SK-N-DZ (cell line): ENCODE measurements around the gene DOK6.
"Not testable (repeated sequence)": the region's sequence is repeated elsewhere in the genome, so short reads cannot be mapped to it uniquely, and the experiment has no call there.

Source experiments
- DNase-seq: peaks from one replicate; pipeline ENCODE4 v3.0.0-alpha.2; 2015; ENCODE audit warnings: low spot score

The DOK6 gene

DNA sequence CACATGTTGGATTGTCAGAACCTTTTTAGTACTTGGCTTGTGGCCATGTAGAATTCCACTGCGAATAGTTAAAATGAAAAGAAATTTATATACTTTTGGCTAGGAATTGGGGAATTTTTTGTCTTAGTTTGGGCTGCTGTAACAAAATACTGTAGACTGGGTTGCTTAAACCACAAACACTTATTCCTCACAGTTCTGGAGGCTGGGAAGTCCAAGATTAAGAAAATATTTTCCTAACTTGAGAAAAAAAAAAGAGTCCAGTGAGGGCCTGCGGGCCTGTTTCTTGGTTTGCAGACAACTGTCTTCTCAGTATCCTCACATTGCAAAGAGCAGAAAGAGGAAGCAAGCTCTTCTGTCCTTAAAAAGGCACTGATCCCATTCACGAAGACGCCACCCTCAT, 465.1 kb downstream of the DOK6 start:
- no peak for DNase-seq

- DNase-seq = no peak
Observed at GRCh38 chr18:69866212-69866611, 465.5 kb downstream of the DOK6 start.

DNA sequence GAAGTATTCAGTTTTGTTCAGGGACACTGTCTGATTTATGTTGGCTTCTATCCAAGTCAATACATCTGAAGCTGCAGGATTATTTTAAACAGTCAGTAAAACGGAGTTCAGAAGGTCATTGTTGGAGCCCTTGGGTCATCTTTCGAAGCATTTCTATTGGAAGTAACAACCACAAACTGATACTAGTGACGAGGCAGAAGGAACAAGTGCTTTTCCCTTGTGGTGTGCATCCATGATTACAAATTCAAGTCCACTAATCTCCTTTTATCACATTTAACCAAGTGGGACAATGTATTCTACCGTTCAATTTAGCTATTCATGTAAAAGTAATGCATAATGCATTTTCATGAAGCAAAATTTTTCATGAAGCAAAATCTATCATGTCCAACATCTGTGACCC, 470.0 kb downstream of the DOK6 start:
- DNase-seq = no peak

DNA sequence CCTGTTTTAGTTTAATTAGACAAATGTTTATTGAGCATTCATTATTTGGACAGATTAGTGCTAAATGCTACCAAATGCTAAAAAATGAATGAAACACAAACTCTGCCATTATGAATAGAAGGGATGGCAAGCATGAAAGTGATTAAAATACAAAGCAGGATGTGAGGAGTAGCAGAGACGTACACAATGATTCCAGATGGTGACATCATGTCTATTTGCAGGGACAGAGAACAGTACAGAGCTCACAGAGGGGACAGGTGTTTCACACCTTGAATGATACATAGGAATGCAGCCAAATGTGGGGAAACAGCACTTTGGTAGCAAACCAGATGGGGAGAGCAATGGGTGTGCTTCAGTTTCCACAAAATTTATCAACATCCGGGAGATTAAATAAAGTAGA, 470.7 kb downstream of the DOK6 start:
- DNase-seq = no peak

GRCh38 chr18:69872661-69873060, 472.0 kb downstream of the DOK6 start:
- DNase-seq = no peak

GRCh38 chr18:69874058-69874457, 473.4 kb downstream of the DOK6 start:
- no peak for DNase-seq

DNA sequence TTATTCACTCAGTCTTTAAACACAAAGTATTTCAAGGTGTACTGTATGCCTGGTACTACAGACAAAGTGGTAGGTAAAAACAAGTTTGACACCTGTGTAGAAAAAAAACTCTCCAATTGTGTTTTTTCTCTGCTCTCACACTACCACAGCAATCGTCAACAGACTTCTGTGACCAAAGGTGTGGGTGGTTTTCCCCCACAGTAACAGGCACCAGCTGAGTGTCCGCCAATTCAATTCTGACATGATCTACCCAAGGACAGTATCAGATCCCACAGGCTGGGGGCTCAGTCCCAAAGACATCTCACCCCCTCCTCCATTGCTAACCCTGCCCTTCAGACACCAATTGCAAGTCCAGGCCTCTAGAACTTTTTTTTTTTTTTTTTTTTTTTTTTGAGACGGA, 475.8 kb downstream of the DOK6 start:
- DNase-seq = no peak

DNA sequence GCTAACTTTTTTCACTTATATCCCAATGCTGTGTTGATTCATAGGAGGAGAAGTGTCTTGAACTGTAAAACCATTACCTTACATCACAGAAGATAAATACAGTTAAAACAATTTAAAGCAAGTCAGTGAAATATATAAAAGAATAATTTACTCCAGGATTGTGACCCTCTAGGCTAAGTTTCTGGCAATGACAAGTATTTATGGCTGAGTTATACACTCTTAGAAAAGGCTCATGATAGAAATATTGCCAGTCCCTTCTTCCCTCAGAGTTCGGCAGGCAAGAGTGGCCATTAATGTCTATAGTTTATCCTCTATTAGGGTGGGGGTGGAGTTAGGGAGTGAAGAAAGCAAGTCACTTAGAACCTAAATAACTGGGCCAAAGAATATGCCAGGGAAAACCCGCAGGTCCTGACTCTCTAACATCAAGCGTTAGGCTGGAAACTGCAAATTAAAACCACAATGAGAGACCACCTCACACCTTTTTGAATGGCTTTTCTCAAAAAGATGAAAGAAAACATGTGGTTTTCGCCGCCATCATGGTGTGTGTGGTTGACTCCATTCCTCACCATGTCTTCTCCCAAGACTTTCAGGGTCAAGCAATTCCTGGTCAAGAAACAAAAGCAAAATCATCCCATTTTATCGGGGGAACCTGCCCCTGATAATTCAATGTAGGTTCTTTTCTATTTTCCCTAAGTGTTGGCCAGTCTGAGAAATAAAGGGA, 477.7 kb downstream of the DOK6 start:
- no peak for DNase-seq

- DNase-seq = not testable (repeated sequence)
Observed at GRCh38 chr18:69879051-69879450, 478.4 kb downstream of the DOK6 start.

- DNase-seq = no peak
Observed at GRCh38 chr18:69880083-69880482, 479.4 kb downstream of the DOK6 start.

DNA sequence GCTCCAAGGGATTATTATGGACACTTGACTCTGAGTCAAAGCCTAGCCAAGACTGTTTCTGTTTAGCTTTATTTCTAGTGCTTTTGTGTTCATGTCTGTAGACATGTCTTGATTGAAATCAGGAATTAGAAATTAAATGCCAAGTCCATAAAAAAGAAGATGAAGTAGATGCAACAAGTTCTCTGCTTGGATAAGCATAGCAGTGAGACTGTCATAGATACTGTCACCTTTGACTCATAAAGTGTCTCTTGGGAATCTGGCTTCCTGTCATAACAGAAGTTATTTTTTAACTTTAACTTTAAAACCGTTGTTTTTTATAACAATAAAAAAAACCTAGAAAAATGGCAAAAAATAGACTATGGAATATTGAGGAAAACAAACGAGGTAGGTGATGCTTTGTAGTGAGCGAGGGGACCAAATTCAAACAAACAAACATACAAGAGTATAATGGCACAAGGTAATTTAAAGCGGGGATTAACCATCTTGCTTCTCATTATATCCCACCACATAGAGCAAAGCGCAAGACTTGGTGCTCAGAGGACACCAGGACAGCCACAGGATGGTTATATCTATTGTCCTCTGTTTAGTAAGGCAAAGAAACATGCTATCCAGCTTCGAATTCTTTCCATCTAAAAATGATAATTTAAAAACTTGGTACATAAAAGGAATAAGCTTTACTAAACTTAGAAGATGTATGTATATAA, 482.4 kb downstream of the DOK6 start:
- no peak for DNase-seq

DNA sequence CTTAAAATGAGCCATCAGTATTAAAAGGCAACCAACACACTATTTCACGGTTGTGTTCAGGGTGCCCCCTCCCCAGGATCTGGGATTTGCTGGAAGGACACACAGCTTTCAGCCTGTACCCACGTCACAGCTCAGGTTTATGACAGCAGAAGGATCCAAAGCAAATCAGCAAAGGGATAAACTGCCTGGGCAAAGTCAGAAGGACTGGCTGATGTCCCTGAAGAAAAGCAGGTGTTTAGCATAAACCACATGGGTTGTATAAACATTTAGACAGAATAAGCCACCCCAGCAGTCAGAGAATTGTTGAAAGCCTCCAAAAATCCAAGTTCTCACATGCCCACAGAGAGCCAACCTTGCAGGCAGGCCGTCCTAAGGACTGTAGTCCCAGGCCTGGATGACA, 483.1 kb downstream of the DOK6 start:
- no peak for DNase-seq

GRCh38 chr18:69885355-69885754, 484.7 kb downstream of the DOK6 start:
- no peak for DNase-seq

- DNase-seq = no peak
Observed at GRCh38 chr18:69885841-69886531, 485.3 kb downstream of the DOK6 start.

DNA sequence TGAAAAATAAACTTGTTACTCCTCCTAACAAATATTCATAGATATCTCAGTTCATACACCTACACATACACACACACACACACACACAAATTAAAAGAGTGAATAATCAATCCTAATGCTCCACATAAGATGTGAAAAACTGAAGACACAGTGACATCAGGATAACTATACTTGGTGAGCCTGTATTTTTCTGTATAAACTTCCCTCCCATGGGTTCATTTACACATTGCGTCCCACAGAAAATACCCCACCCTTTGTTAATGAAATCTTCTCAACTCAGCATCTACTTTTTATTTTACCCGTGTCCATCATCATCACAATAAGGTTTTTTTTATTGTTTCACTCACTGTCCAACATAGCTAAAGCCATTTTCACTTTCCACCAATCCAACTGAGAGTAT, 486.6 kb downstream of the DOK6 start:
- DNase-seq = no peak

DNA sequence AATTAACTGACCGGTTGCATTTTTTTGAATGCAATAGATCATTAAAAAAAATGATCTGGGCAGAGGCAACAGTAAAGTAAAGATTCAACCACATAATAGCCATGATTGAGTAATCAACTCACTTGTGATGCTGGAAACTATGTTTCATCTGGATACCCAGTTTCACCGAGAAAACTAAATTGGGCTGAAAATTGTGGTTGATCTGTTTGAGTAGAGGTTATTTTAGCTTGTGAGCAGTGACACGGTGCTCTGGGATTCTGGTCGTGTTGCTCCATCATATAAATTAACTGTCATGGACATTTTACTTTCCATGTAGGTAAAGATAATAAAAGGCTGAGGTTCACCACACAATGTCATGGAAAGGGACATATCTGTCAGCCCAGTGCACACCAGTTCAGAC, 488.3 kb downstream of the DOK6 start:
- no peak for DNase-seq

GRCh38 chr18:69890558-69890957, 489.9 kb downstream of the DOK6 start:
- no peak for DNase-seq

GRCh38 chr18:69894467-69894866, 493.8 kb downstream of the DOK6 start:
- no peak for DNase-seq

DNA sequence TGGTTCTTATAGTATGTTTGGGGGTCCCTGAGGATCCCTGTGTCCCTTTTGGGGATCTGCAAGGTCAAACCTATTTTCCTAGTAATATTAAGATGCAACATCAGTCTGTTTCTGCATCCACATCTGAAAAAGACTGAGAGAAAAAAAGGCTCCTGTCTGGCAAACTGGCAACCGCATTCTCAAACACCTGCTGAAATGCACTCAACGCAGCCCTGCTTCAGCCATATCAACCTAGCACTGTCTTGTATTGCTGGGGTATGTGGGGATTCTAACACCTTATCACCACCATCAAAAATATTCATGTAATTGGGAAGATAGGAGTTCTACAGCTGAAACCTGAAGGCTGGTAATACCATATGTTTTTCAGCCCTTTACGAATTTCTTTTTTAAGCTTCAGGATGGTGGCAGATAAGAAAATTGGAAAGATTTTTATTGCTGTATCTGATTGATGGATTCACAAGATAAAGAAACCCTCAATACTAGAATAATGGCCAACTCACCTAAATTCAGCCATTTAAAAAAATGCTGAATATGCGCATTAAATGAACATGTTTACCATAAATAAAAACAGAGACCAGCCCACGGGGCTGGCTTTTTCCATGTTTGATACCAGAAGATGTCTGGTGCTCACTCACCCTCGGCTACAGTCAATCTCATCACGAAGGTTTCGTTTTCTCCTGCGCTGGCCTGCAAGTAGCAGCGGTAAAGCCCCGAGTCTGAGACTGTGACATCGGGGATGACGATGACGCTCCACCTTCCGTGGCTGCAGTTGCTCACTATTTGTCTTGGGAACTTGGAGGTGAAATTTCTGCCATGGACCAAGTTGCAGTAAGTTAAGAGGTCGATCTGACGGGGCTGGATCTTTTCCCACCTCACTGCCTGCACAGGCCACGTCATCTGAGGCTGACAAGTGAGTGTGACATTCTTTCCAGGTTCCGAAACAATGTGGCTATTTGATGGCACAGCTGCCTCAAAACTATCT, 494.7 kb downstream of the DOK6 start:
- no peak for DNase-seq

DNA sequence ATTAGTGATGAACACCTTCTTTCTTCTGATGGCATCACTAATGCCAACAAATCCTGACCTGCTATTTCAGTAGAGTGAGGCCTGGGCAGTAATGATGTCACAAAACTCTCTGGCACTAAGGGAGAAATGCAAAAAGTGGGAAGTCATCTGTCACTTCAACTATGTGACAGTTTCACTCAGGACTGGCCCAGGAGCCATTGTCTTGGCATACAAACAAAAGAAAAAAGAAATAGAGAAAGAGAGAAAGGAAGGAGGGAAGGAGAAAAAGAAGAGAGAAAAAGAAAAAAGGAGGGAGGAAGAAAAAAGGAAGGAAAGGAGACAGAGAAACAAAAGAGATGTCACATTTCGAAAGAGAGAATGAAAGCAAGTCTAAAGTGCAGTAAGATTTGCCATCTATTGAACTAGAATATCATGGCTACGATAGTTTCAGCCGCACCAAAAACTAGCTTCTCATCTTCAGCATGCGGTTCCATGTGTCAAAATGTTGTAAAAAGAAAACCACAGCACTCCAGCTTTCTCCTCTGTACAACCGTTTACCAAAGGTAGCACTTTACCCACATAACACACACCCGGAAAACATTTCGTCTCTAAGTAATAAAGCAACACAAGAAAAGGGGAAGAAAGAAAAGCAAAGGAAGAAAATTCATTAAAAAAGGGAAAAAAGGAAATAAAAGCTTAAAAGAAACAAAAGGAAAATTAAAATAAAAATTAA, 496.9 kb downstream of the DOK6 start:
- no peak for DNase-seq
